Mammary epithelial cell (primary cell): Measurements from ENCODE around the gene TTC23L.

Source experiments
- CTCF ChIP-seq, 2 donors: IDR thresholded peaks in 1 of 2; conservative IDR thresholded peaks in 1 of 2; 2 replicates each; pipeline ENCODE4 v1.5.1; 2011 to 2012; ENCODE audit warnings: inconsistent platforms in 2 of 2, low read length in 2 of 2, mild to moderate bottlenecking in 2 of 2, control low read depth in 1 of 2, low read depth in 1 of 2; ENCODE audit not compliant: insufficient read depth in 1 of 2; ENCODE audit errors: extremely low read depth in 1 of 2
- EZH2 ChIP-seq: IDR thresholded peaks from 2 replicates; pipeline ENCODE4 v1.6.1; 2012; ENCODE audit warnings: low read length, inconsistent platforms, borderline replicate concordance

- TF ChIP-seq CTCF (conservative IDR thresholded peaks at IDR 0.05 in 1 of 2, IDR thresholded peaks at IDR 0.05 in 1 of 2; ENCODE audit: extremely low read depth in 1 of 2, insufficient read depth in 1 of 2, low read depth in 1 of 2, low read length in 2 of 2): no peak
- no peak for TF ChIP-seq EZH2
Measured at GRCh38 chr5:34806532-34806931, 32.4 kb upstream of the TTC23L start.
